MM.1S (cell line): Measurements from ENCODE around the gene FIG4.

ENCODE experiments used
- DNase-seq: peaks from one replicate; pipeline ENCODE4 v3.0.0-alpha.2; 2015
- H2AFZ ChIP-seq: fragments of 300-600 bp; sonication (generic); 2 replicates; pipeline ENCODE4 v1.6.0; 2016; ENCODE audit warnings: antibody characterized with exemption, low read length
- H3F3A ChIP-seq: fragments of 300-600 bp; sonication (generic); 2 replicates; pipeline ENCODE4 v1.6.1; 2016; ENCODE audit warnings: mild to moderate bottlenecking, antibody characterized with exemption, low read length, moderate library complexity, mixed read lengths; ENCODE audit not compliant: insufficient read depth
- H3K27ac ChIP-seq: fragments of 300-600 bp; sonication (generic); 2 replicates; pipeline ENCODE4 v1.5.1; 2016; ENCODE audit warnings: mild to moderate bottlenecking, low read length
- H3K27me3 ChIP-seq: fragments of 300-600 bp; sonication (generic); replicated peaks from 2 replicates; pipeline ENCODE4 v1.6.0; 2016; ENCODE audit warnings: low read length; ENCODE audit not compliant: insufficient read depth
- H3K36me3 ChIP-seq: fragments of 300-600 bp; sonication (generic); replicated peaks from 2 replicates; pipeline ENCODE4 v1.6.1; 2016; ENCODE audit warnings: mild to moderate bottlenecking, low read length, mixed read lengths; ENCODE audit not compliant: insufficient read depth
- H3K4me1 ChIP-seq: fragments of 300-600 bp; sonication (generic); 2 replicates; pipeline ENCODE4 v1.6.1; 2016; ENCODE audit warnings: low read length, mixed read lengths
- H3K4me2 ChIP-seq: fragments of 300-600 bp; sonication (generic); 2 replicates; pipeline ENCODE4 v1.6.0; 2016; ENCODE audit warnings: low read depth, low read length
- H3K4me3 ChIP-seq: fragments of 300-600 bp; sonication (generic); 2 replicates; pipeline ENCODE4 v1.5.1; 2016; ENCODE audit warnings: low read length, mixed read lengths
- H3K79me2 ChIP-seq: fragments of 300-600 bp; sonication (generic); 2 replicates; pipeline ENCODE4 v1.6.1; 2016; ENCODE audit warnings: mixed run types, low read length, mixed read lengths
- H3K9ac ChIP-seq: fragments of 300-600 bp; sonication (generic); 2 replicates; pipeline ENCODE4 v1.6.1; 2016; ENCODE audit warnings: low read length, mixed read lengths
- H3K9me2 ChIP-seq: fragments of 300-600 bp; sonication (generic); replicated peaks from 2 replicates; pipeline ENCODE4 v1.6.1; 2016; ENCODE audit warnings: mild to moderate bottlenecking, low read length, mixed read lengths; ENCODE audit not compliant: insufficient read depth
- H3K9me3 ChIP-seq: fragments of 300-600 bp; sonication (generic); replicated peaks from 2 replicates; pipeline ENCODE4 v1.6.1; 2016; ENCODE audit warnings: mild to moderate bottlenecking, low read length, mixed read lengths; ENCODE audit not compliant: insufficient read depth
- H4K20me1 ChIP-seq: fragments of 300-600 bp; sonication (generic); 2 replicates; pipeline ENCODE4 v1.6.1; 2016; ENCODE audit warnings: mild to moderate bottlenecking, low read length, moderate library complexity, mixed read lengths; ENCODE audit not compliant: insufficient read depth
- EZH2 ChIP-seq: fragments of 300-600 bp; sonication (generic); optimal IDR thresholded peaks from 2 replicates; pipeline ENCODE3; 2017; ENCODE audit warnings: low read depth, mild to moderate bottlenecking, antibody characterized with exemption, low read length, mixed read lengths
- EZH2phosphoT487 ChIP-seq: fragments of 300-600 bp; sonication (generic); IDR thresholded peaks from 2 replicates; pipeline ENCODE4 v1.6.1; 2018; ENCODE audit warnings: antibody characterized with exemption, low read length
- TF ChIP-seq, protein P1 (sequence below): fragments of 300-600 bp; sonication (generic); IDR thresholded peaks from 2 replicates; pipeline ENCODE4 v1.5.1; 2016; ENCODE audit warnings: antibody characterized with exemption, low read length, mixed read lengths

Gene FIG4

DNA sequence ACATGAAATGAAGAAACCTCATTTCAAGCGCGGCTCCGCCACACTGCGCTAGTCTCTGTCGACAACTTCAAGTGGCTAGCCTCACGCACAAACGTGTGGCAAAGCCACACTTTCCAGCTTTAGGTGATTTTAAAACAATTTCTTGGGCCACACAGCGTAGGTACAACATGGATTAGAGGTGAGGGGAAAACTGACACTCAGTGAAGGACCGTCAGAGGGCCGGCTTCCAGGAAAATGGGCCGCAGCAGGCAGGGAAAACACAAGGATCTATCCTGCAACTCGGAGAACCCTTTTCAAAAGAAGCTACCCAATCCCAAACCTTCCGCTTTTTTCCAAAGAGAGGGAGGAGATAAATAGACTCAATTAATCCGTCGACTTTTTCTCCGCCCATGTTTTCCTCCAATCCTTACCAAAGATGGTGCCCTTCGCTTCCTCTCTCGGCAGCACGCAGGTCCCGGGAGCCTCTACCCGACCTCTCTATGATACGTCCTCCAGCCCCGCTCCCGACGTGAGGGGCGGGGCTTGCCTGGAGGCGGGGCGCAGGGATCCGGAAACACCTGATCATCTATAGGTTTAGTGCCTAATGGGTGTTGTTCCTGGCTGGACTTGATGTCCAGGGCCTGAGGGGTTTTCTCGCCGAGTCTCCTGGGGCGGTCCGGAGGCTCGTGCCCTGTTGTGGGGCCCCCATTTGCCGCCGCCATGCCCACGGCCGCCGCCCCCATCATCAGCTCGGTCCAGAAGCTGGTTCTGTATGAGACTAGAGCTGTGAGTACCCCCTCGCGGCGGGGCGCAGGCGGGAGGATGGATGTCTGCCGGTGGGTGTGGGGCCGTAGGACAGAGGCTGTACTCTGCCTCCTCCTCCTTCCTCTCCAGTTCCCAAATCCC is at the start of gene FIG4, which contains the start of gene AK9:
Gene FIG4, plus strand, starts transcription at position 560 of the 885 bp plus-strand sequence. Its CDS starts 140 bp downstream, at position 700.
Gene AK9, minus strand, starts transcription at position 466 of the 885 bp plus-strand sequence. CDS start 15,457 bp downstream, outside the sequence.
- TF ChIP-seq EZH2 = no peak
- TF ChIP-seq EZH2phosphoT487 = no peak
- TF ChIP-seq, protein P1, sequence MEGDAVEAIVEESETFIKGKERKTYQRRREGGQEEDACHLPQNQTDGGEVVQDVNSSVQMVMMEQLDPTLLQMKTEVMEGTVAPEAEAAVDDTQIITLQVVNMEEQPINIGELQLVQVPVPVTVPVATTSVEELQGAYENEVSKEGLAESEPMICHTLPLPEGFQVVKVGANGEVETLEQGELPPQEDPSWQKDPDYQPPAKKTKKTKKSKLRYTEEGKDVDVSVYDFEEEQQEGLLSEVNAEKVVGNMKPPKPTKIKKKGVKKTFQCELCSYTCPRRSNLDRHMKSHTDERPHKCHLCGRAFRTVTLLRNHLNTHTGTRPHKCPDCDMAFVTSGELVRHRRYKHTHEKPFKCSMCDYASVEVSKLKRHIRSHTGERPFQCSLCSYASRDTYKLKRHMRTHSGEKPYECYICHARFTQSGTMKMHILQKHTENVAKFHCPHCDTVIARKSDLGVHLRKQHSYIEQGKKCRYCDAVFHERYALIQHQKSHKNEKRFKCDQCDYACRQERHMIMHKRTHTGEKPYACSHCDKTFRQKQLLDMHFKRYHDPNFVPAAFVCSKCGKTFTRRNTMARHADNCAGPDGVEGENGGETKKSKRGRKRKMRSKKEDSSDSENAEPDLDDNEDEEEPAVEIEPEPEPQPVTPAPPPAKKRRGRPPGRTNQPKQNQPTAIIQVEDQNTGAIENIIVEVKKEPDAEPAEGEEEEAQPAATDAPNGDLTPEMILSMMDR = peak; percentile 12
- Histone ChIP-seq H3K9me3 (no peaks in the 10 kb centered on the region), H3K4me1 (peaks cover 25% of the 10 kb centered on the region), H3F3A (peaks cover 11% of the 10 kb centered on the region), H4K20me1 (no peaks in the 10 kb centered on the region), H3K27me3 (no peaks in the 10 kb centered on the region), H3K9me2 (no peaks in the 10 kb centered on the region), H3K4me2 (peak within 1 kb of the TSS; percentile 98), H3K9ac (peak within 1 kb of the TSS; percentile 71), H3K79me2 (peaks cover 8% of the 10 kb centered on the region; the same call in 1 of the 2 replicates), H3K27ac (peak within 1 kb of the TSS; percentile 28; the same call in 1 of the 2 replicates), H3K36me3 (no peaks in the 10 kb centered on the region), H2AFZ (peak within 1 kb of the TSS; percentile 99), H3K4me3 (peak within 1 kb of the TSS; percentile 79)
- peak; percentile 90 for DNase-seq

DNA sequence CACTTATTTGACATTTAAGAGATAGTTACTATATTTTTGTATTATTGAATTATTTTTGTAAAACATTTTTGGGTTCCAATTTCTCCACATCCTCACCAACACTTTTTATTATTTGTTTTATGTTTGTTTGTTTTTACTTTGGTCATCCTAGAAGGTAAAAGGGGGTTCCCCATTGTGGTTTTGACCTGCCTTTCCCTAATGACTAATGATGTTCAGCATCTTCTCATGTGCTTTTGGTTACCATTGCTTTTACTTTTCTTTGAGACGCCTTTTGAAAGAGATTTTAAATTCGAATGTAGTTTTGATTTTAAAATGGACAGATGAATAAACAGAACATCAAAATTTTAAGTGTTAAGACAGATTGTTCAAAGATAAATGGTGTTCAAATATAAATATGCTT is 47.0 kb upstream of the FIG4 start:
- H3K27me3 ChIP-seq = no peaks in the 10 kb centered on the region
- H3K27ac ChIP-seq = no peak overlapping the region
- no peak overlapping the region for H3K4me2 ChIP-seq
- H3K9me2 ChIP-seq = no peaks in the 10 kb centered on the region
- H2AFZ ChIP-seq = no peak overlapping the region
- H3K4me3 ChIP-seq = no peak overlapping the region
- H3K36me3 ChIP-seq = no peaks in the 10 kb centered on the region
- no peaks in the 10 kb centered on the region for H3F3A ChIP-seq
- H3K9ac ChIP-seq = no peak overlapping the region
- no peaks in the 10 kb centered on the region for H3K79me2 ChIP-seq
- H3K4me1 ChIP-seq = no peaks in the 10 kb centered on the region
- peak; percentile 22 for DNase-seq
- no peaks in the 10 kb centered on the region for H4K20me1 ChIP-seq
- H3K9me3 ChIP-seq = no peaks in the 10 kb centered on the region
- TF ChIP-seq EZH2phosphoT487 (no peak), EZH2 (no peak)
- TF ChIP-seq, protein P1 = no peak

DNA sequence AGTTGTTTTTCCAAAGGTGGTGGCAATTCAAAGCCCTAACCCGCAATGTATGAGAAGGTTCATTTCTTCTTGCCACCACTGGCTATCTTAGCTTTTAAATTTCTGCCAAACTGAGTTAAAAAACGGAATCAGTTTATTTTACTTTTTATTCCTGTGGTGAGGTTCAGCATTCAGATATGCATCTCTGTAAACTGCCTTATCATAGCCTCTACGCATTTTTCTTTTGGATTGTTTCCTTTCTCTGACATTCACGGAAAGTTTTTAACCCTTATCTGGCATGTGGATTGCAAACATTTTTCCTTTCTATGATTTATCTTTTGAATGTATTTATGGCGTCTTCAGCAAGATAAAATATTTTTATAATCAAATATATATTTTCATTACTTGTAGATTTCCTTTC is 37.8 kb upstream of the FIG4 start:
- H3F3A ChIP-seq = no peaks in the 10 kb centered on the region
- H3K4me3 ChIP-seq = no peak overlapping the region
- H3K27ac ChIP-seq = no peak overlapping the region
- H4K20me1 ChIP-seq = no peaks in the 10 kb centered on the region
- H3K79me2 ChIP-seq = no peaks in the 10 kb centered on the region
- H3K9me3 ChIP-seq = no peaks in the 10 kb centered on the region
- H2AFZ ChIP-seq = no peak overlapping the region
- H3K4me2 ChIP-seq = no peak overlapping the region
- H3K9ac ChIP-seq = no peak overlapping the region
- H3K36me3 ChIP-seq = no peaks in the 10 kb centered on the region
- no peaks in the 10 kb centered on the region for H3K4me1 ChIP-seq
- no peak for DNase-seq
- TF ChIP-seq EZH2 (no peak), EZH2phosphoT487 (no peak)
- TF ChIP-seq, protein P1 = no peak
- H3K9me2 ChIP-seq = no peaks in the 10 kb centered on the region
- H3K27me3 ChIP-seq = no peaks in the 10 kb centered on the region
